ENCODE results near the gene MCEE.

GRCh38 chr2:71072492-71072891 lies 57.5 kb downstream of the MCEE start:
- TF ChIP-seq CTCF (IDR thresholded peaks at IDR 0.05) (no peak), ESRRA (IDR thresholded peaks at IDR 0.05; ENCODE audit: borderline replicate concordance, low read length) (no peak), BCL3 (IDR thresholded peaks at IDR 0.05) (no peak), KDM1A (IDR thresholded peaks at IDR 0.05; ENCODE audit: low read depth) (no peak), MAX (IDR thresholded peaks at IDR 0.05) (no peak), CHD4 (IDR thresholded peaks at IDR 0.05; ENCODE audit: borderline replicate concordance) (no peak), SMC3 (IDR thresholded peaks at IDR 0.05) (no peak), REST (IDR thresholded peaks at IDR 0.05) (no peak), USF2 (IDR thresholded peaks at IDR 0.05) (no peak)
